ENCODE data around the gene L1CAM.

- TF ChIP-seq YY1 (tag by site-specific recombination; IDR thresholded peaks at IDR 0.05) (no peak), KLF1 (tag by site-specific recombination; IDR thresholded peaks at IDR 0.05) (no peak), TRIM28 (IDR thresholded peaks at IDR 0.05; ENCODE audit: borderline replicate concordance, low read length) (no peak), ZBTB10 (tag by site-specific recombination; IDR thresholded peaks at IDR 0.05) (no peak), CTCF (tag by site-specific recombination; IDR thresholded peaks at IDR 0.05) (no peak), ZNF18 (tag by site-specific recombination; IDR thresholded peaks at IDR 0.05) (no peak), ZNF223 (tag by site-specific recombination; IDR thresholded peaks at IDR 0.05) (no peak), ZNF571 (tag by site-specific recombination; IDR thresholded peaks at IDR 0.05) (no peak)
These were observed 41.6 kb upstream of the L1CAM start for GRCh38 chrX:153927672-153927921.

Data from HEK293 (cell line).